Neural progenitor cell (in vitro differentiated cells): Measurements from ENCODE around the gene ITPA. TPM values are rescaled to one million over a fixed set of nuclear protein-coding genes. Genes with fewer than 3 reads are reported as not detected.

Experiments used
- DNase-seq: peaks from one replicate; pipeline ENCODE4 v3.0.0-alpha.2; 2016; ENCODE audit warnings: low spot score
- H2AFZ ChIP-seq: fragments of 200-600 bp; sonication (generic); replicated peaks from 2 replicates; pipeline ENCODE4 v1.6.1; 2016; ENCODE audit warnings: antibody characterized with exemption
- H3F3A ChIP-seq: fragments of 200-600 bp; sonication (generic); 2 replicates; pipeline ENCODE4 v1.6.1; 2016; ENCODE audit warnings: antibody characterized with exemption, low read depth
- H3K27ac ChIP-seq: fragments of 200-600 bp; sonication (generic); 2 replicates; pipeline ENCODE4 v1.5.1; 2016; ENCODE audit warnings: mild to moderate bottlenecking
- H3K27me3 ChIP-seq: fragments of 200-600 bp; sonication (generic); 2 replicates; pipeline ENCODE4 v1.6.1; 2016; ENCODE audit warnings: mild to moderate bottlenecking, moderate library complexity
- H3K36me3 ChIP-seq: fragments of 200-600 bp; sonication (generic); 2 replicates; pipeline ENCODE4 v1.5.1; 2016
- H3K4me1 ChIP-seq: fragments of 200-600 bp; sonication (generic); 2 replicates; pipeline ENCODE4 v1.6.1; 2016; ENCODE audit warnings: mixed run types
- H3K4me2 ChIP-seq: fragments of 200-600 bp; sonication (generic); 2 replicates; pipeline ENCODE4 v1.6.1; 2016
- H3K4me3 ChIP-seq: fragments of 200-600 bp; sonication (generic); 2 replicates; pipeline ENCODE4 v1.5.1; 2016
- H3K79me2 ChIP-seq: fragments of 200-600 bp; sonication (generic); 2 replicates; pipeline ENCODE4 v1.6.1; 2016; ENCODE audit warnings: low read depth
- H3K9ac ChIP-seq: fragments of 200-600 bp; sonication (generic); 2 replicates; pipeline ENCODE4 v1.6.1; 2016
- H3K9me3 ChIP-seq: fragments of 200-600 bp; sonication (generic); 2 replicates; pipeline ENCODE4 v1.5.1; 2016; ENCODE audit warnings: low read depth
- H4K20me1 ChIP-seq: fragments of 200-600 bp; sonication (generic); 2 replicates; pipeline ENCODE4 v1.6.1; 2016; ENCODE audit warnings: low read depth
- H3K27ac Mint-ChIP-seq: 3 replicates; pipeline ENCODE4 v1.8.0; 2021; ENCODE audit warnings: mixed read lengths
- H3K27me3 Mint-ChIP-seq: 2 replicates; pipeline ENCODE4 v1.8.0; 2022; ENCODE audit warnings: low read depth, mild to moderate bottlenecking, inconsistent platforms, moderate library complexity, mixed read lengths; ENCODE audit not compliant: insufficient read depth
- H3K36me3 Mint-ChIP-seq: 3 replicates; pipeline ENCODE4 v1.8.0; 2021; ENCODE audit warnings: mixed read lengths
- H3K4me1 Mint-ChIP-seq: 3 replicates; pipeline ENCODE4 v1.8.0; 2021; ENCODE audit warnings: mixed read lengths
- H3K4me3 Mint-ChIP-seq: 3 replicates; pipeline ENCODE4 v1.8.0; 2021; ENCODE audit warnings: mild to moderate bottlenecking, moderate library complexity, mixed read lengths
- H3K9me3 Mint-ChIP-seq: 3 replicates; pipeline ENCODE4 v1.8.0; 2020; ENCODE audit warnings: mixed read lengths
- CTCF ChIP-seq: fragments of 200-600 bp; sonication (generic); IDR thresholded peaks from 2 replicates; pipeline ENCODE4 v1.5.1; 2017; ENCODE audit warnings: antibody characterized with exemption, mild to moderate bottlenecking
- EZH2 ChIP-seq: fragments of 200-600 bp; sonication (generic); IDR thresholded peaks from 2 replicates; pipeline ENCODE4 v1.6.1; 2017; ENCODE audit warnings: antibody characterized with exemption, mild to moderate bottlenecking, moderate library complexity
- EZH2phosphoT487 ChIP-seq: fragments of 200-600 bp; sonication (generic); IDR thresholded peaks from 2 replicates; pipeline ENCODE4 v1.6.1; 2017; ENCODE audit warnings: antibody characterized with exemption
- total RNA-seq: library from RNA; depleted of rRNA; stranded (reverse); fragments of >200 nt; gene quantifications from 2 replicates; pipeline ENCODE4 v1.2.3, GENCODE V29; 2015; ENCODE audit warnings: low replicate concordance

The ITPA gene
- total RNA-seq, 1 donor from 2014 or later: 18.2 TPM

GRCh38 chr20:3164763-3165410 is 44.4 kb upstream of the ITPA start:
- peaks cover 23% of the 10 kb centered on the region for H3K27me3 ChIP-seq
- no peak overlapping the region for H2AFZ ChIP-seq
- H3K27ac ChIP-seq: no peak overlapping the region
- H3K4me3 Mint-ChIP-seq: no peak overlapping the region
- no peaks in the 10 kb centered on the region for H3K9me3 Mint-ChIP-seq
- H3K4me1 ChIP-seq: peaks cover 3% of the 10 kb centered on the region
- peaks cover 2% of the 10 kb centered on the region for H3K79me2 ChIP-seq
- H3K9ac ChIP-seq: no peak overlapping the region
- no peak for TF ChIP-seq CTCF
- DNase-seq: no peak
- peaks cover 11% of the 10 kb centered on the region for H3F3A ChIP-seq
- peaks cover 9% of the 10 kb centered on the region for H3K27me3 Mint-ChIP-seq
- no peak overlapping the region for H3K4me3 ChIP-seq
- H4K20me1 ChIP-seq: peaks cover 4% of the 10 kb centered on the region
- H3K4me1 Mint-ChIP-seq: peaks cover 4% of the 10 kb centered on the region
- H3K36me3 Mint-ChIP-seq: no peaks in the 10 kb centered on the region
- H3K36me3 ChIP-seq: no peaks in the 10 kb centered on the region
- no peak overlapping the region for H3K27ac Mint-ChIP-seq
- H3K9me3 ChIP-seq: no peaks in the 10 kb centered on the region
- H3K4me2 ChIP-seq: no peak overlapping the region

- H3K27me3 Mint-ChIP-seq: peaks cover 12% of the 10 kb centered on the region
- peaks cover 3% of the 10 kb centered on the region for H3K4me1 ChIP-seq
- no peak overlapping the region for H2AFZ ChIP-seq
- no peak for TF ChIP-seq EZH2
- H3K4me3 Mint-ChIP-seq: no peak overlapping the region
- no peak overlapping the region for H3K4me2 ChIP-seq
- DNase-seq: no peak
- peaks cover 4% of the 10 kb centered on the region for H4K20me1 ChIP-seq
- H3K9me3 Mint-ChIP-seq: no peaks in the 10 kb centered on the region
- H3F3A ChIP-seq: peaks cover 8% of the 10 kb centered on the region
- no peaks in the 10 kb centered on the region for H3K9me3 ChIP-seq
- H3K27ac Mint-ChIP-seq: no peak overlapping the region
- H3K79me2 ChIP-seq: no peaks in the 10 kb centered on the region
- peaks cover 4% of the 10 kb centered on the region for H3K4me1 Mint-ChIP-seq
- H3K27ac ChIP-seq: no peak overlapping the region
- H3K36me3 Mint-ChIP-seq: no peaks in the 10 kb centered on the region
- peaks cover 23% of the 10 kb centered on the region for H3K27me3 ChIP-seq
- H3K4me3 ChIP-seq: no peak overlapping the region
- H3K9ac ChIP-seq: no peak overlapping the region
- H3K36me3 ChIP-seq: no peaks in the 10 kb centered on the region
Measured at GRCh38 chr20:3165473-3166337, 43.6 kb upstream of the ITPA start.

GRCh38 chr20:3166338-3166912 is 42.9 kb upstream of the ITPA start:
- no peak overlapping the region for H2AFZ ChIP-seq
- peaks cover 4% of the 10 kb centered on the region for H4K20me1 ChIP-seq
- H3K27ac ChIP-seq: no peak overlapping the region
- peaks cover 3% of the 10 kb centered on the region for H3K4me1 ChIP-seq
- no peaks in the 10 kb centered on the region for H3K9me3 Mint-ChIP-seq
- H3K27me3 ChIP-seq: peaks cover 23% of the 10 kb centered on the region
- no peaks in the 10 kb centered on the region for H3K9me3 ChIP-seq
- no peaks in the 10 kb centered on the region for H3K79me2 ChIP-seq
- no peak overlapping the region for H3K4me3 Mint-ChIP-seq
- no peak overlapping the region for H3K4me2 ChIP-seq
- H3K4me1 Mint-ChIP-seq: peaks cover 4% of the 10 kb centered on the region
- H3K27me3 Mint-ChIP-seq: peaks cover 12% of the 10 kb centered on the region
- H3K4me3 ChIP-seq: no peak overlapping the region
- H3K36me3 ChIP-seq: no peaks in the 10 kb centered on the region
- H3K9ac ChIP-seq: no peak overlapping the region
- H3K27ac Mint-ChIP-seq: no peak overlapping the region
- DNase-seq: no peak
- H3F3A ChIP-seq: peaks cover under 1% of the 10 kb centered on the region
- no peak for TF ChIP-seq EZH2phosphoT487
- TF ChIP-seq CTCF: no peak
- TF ChIP-seq EZH2: no peak
- H3K36me3 Mint-ChIP-seq: no peaks in the 10 kb centered on the region
